H1 (cell line): Measurements from ENCODE around the gene KANSL3. TPM values are rescaled to one million over a fixed set of nuclear protein-coding genes. Genes with fewer than 3 reads are reported as not detected.

Experiments used
- CHD1 ChIP-seq: IDR thresholded peaks from 2 replicates; pipeline ENCODE4 v1.6.1; 2012; ENCODE audit warnings: low read depth, low read length, improper control_type of control experiment
- polyA plus RNA-seq, 7 experiments: library from polyadenylated mRNA; depleted of rRNA in 3 of 7; stranded (reverse) in 5 of 7; unstranded in 2 of 7; fragments of >200 nt in 5 of 7; fragments of 200-250 nt in 2 of 7; gene quantifications; 1 replicate in 5 of 7; 2 replicates in 1 of 7; 4 replicates in 1 of 7; pipeline versions ENCODE4 v1.2.1 to v1.2.3, GENCODE V29; 2011 to 2013; ENCODE audit warnings: missing spikeins in 2 of 7, mixed read lengths in 2 of 7
- total RNA-seq: library from RNA; stranded (reverse); fragmentation: NEBNext Ultra II Directional; extraction: Animal tissue kit (Norgen Biotek cat#: 25700); gene quantifications from 2 replicates; pipeline ENCODE4 v1.2.1, GENCODE V29; 2021

KANSL3 gene
- total and polyA plus RNA-seq, 2 of the 8 experiments (the other 6 are each of a cell fraction or from before 2014, with no cell fraction given) = 19.8 to 31.4 TPM

DNA sequence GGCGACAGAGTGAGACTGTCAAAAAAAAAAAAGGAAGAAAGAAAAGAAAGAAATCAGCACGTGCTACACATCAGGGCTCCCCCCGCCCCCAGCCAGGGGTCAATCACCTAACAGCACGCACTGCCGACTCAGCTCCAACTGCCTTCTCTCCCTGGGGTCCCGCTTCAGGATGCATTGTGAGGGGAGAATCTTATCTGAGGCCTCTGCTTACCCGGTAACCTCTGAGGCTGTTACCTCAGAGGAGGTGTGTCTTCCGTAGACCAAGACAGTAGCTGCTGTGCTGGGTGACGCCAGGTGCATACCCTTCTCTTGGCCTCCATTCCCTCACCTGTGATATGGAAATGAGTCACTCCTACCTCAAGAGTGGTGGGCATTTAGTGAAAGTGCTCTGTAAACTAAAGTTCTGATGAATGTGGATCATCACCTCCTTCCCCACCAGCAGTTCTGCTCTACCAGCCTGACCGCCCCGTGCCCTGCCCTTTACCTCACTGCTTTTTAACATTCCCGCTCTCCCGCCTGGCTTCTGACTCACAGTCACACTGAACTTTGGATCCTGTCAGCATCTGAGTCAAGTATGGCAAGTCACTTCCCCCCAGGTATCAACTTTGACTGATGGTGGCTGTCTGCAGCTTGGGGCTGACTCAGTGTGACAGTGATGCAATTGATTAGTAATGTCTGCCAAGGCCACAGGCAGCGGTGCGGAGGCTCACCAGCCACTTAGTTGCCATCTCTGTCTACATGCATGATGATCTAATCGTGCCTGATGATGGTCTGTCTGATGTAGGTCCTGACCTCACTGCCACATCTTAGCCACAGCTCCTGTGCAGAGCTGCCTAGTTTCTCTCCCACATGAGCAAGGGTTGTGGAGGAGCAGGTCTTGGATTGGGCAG, 81.4 kb downstream of the KANSL3 start (continued):
- TF ChIP-seq CHD1 = no peak
